HG03342 (cell line): ENCODE results near the gene CCNI.
"Not testable (repeated sequence)": the region's sequence is repeated elsewhere in the genome, so short reads cannot be mapped to it uniquely, and the experiment has no call there.

Source experiments
- ATAC-seq: cut with Tn5 transposase; IDR thresholded peaks from one replicate; pipeline ENCODE4 v1.9.1; 2021; ENCODE audit warnings: mild to moderate bottlenecking, moderate library complexity; ENCODE audit not compliant: unreplicated experiment

The CCNI gene

DNA sequence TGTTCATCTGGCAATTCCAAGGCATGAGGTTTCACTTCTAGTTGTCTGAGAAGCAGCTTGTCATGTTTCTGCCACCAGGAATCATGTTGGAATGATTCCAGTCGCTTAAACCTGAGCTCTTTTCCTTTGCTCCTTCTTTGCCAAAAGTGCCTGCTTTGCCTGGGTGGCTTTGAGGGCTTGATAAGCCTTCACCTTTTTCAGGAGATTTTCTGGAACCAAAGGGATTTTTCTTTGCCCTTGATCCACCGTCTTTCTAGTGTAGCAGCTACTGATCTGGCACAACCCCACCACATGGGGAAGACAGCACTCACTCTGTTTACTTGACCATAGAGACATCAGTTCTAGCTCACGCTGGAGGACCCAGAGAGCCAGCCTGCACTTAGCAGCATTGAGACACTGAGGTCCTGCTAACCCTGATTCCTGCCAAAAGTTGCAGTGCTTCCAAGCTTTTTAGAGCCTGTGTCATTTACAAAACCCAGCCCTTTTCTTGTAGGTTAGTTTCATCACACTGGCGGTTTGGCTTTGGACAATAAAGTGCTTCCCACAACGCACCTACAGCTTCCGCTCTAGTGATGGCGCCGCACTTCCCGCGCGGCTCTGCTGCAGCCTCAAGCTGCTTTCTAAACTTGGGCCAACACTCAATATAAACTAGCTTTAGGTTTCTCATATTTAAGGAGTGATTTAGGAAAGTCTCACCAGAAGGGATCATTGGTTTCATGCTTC, 7.3 kb upstream of the CCNI start:
- ATAC-seq: no peak

DNA sequence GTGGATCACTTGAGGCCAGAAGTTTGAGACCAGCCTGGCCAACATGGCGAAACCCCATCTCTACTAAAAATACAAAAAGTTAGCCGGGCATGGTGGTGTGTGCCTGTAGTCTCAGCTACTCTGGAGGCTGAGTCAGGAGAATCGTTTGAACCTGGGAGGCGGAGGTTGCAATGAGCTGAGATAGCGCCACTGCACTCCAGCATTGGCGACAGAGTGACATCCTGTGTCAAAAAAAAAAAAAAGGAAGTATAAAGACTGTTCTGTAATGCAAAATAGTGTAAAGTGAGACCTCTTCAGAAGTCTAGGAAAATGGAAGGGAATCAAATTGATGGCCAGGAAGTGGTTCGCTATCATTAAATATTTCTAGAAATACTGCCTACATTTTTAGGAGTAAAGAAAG, 5.0 kb upstream of the CCNI start:
- not testable (repeated sequence) for ATAC-seq

GRCh38 chr4:77079281-77079680, 3.5 kb upstream of the CCNI start:
- no peak for ATAC-seq

DNA sequence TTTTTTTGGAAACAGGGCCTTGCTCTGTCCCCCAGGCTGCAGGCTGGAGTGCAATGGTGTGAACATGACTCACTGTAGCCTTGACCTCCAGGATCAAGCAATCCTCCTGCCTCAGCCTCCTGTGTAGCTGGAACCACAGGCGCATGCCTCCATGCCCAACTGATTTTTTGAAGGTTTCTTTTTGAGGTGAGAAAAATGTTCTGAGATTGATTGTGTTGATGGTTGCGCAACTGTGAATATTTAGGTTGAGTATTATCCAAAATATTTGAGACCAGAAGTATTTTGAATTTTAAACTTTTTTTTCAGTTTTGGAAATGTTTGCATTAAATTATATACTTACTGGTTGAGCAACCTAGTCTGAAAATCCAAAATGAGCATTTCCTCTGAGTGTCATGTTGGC, 2.6 kb upstream of the CCNI start:
- ATAC-seq: no peak

- ATAC-seq: no peak
Observed at GRCh38 chr4:77076889-77077635, 1.3 kb upstream of the CCNI start.

DNA sequence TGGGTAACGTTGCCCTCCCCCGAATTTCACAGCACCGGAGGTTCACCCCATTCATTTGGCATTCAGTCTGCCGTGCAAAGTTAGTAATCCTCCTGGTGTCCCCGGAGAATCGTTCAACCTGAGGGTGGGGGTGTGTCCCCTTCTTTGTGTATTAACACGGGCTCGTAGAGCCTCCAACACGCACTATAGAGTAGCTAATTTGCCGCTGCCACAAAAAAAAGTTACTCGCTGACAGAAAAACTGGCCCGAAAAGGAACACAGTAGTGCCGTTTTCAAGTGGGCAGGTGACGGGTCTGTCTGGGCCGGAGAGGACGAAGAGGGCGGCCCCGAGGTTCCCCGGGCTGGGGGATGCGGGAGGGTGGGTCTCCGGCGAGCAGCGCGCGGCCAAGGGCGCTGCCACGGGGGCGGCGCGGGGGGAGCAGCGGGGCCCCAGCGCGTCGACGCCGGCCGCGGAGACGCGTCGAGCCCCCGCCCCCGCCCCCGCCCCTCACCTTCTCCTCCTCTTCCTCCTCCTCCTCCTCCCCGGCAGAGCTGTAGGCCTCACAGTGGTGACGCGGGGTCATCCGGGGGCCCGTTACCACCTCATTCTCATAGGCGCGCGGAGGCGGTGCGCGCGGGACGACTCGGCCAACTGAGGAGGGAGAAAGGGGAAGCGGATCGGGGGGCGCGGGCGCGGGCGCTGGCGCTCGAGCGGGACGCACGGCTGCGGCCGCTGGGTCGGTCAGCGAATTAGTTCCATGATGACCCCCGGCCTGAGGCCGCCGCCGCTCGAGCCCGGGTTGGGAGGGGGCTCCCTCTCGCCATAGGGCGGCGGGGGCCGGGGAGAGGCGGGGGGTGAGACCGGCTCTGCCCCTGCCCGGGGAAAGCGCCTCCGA, 571 bp downstream of the CCNI start:
- ATAC-seq: peak; percentile 60

- no peak for ATAC-seq
Observed at GRCh38 chr4:77074381-77074831, 1.4 kb downstream of the CCNI start.

DNA sequence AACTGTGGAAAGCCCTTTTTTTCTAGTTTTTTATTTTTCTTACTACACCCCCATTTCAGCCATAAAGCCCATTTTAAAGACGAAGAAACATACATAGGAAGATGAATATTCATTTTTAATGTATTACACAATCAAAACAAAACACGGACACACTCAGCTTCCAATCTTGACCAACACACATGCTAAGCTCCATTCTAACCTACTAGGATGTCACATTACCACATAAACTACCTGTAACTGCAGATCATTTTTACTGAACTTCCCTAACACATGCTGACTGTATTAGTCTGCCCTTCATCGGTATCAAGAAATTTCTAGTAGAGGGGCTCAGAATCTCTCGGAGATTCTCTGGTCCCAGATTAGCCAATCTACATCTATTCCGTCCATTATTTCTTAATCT, 1.8 kb downstream of the CCNI start:
- no peak for ATAC-seq

- no peak for ATAC-seq
Observed at GRCh38 chr4:77073106-77073809, 2.5 kb downstream of the CCNI start.

DNA sequence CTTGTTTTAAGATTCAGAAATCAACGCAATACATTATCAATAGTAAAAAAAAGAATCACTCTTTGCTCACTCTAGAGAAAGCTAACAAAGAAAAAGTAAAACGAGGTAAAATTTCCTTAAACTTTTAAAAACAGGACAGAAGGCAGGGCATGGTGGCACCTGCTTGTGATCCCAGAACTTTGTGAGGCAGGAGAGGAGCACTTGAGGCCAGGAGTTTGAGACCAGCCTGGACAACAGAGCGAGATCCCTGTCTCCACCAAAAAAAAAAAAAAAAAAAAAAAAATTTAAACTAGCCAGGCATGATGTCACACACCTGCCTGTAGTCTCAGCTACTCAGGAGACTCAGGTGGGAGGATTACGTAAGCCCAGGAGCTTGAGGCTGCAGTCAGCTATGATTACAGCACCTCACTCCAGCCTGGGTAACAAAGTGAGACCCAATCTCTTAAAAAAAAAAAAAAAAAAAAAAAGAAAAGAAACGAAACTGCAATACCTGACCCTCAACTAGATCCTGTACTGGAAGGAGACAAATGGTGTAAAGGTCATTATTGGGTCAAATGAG, 3.5 kb downstream of the CCNI start:
- no peak for ATAC-seq

DNA sequence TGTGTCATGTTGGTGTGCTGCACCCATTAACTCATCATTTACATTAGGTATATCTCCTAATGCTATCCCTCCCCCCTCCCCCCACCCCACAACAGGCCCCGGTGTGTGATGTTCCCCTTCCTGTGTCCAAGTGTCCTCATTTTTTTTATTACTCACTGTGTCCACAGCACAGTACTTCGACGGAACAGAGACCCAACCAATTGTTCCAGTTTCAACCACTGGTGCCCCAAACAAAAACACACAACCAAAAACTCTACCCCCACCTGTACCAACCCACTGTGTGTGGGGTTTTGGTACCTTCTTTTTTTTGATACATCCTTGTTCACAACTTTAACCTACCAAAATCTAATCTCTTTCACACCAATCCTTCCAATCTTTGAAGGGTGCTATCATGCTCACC, 6.3 kb downstream of the CCNI start:
- not testable (repeated sequence) for ATAC-seq

- ATAC-seq: no peak
Observed at GRCh38 chr4:77065382-77065781, 10.4 kb downstream of the CCNI start.

DNA sequence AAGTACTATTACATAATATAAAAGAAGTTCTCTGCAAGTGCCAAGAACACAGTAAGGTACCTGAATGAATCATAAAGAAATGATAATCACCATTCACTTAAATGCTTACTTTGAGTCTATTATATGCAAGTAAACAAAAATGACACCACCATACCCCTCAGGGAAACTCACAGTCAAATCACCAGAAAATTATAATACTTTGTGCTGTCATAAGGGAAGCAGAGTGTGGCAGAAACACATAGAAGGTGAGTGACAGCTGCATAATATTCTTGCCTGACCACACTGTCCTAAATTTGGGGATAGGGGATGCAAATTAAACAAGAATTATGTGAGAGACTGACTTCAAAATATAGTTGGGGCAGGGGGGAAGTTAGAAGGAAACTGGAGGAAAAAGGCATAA, 12.9 kb downstream of the CCNI start:
- no peak for ATAC-seq

DNA sequence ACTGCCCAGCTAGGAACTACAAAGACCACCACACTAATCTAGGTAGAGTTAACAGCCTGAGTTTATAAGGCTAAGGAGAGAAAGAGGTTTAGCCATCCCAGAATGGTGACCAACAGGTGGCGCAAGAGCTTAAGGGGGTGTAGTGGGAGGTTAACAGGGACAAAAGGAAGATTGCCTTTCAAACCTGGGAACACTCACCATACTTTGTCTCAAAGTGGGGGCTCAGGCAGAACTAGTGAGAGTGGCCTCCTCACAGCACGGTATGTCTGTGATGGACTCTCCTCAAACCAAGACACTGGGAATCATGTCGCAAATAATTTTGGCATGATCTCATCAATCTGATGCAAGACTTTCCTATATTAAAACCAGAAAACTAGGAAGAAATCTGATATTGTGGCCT, 23.4 kb downstream of the CCNI start:
- ATAC-seq: no peak

DNA sequence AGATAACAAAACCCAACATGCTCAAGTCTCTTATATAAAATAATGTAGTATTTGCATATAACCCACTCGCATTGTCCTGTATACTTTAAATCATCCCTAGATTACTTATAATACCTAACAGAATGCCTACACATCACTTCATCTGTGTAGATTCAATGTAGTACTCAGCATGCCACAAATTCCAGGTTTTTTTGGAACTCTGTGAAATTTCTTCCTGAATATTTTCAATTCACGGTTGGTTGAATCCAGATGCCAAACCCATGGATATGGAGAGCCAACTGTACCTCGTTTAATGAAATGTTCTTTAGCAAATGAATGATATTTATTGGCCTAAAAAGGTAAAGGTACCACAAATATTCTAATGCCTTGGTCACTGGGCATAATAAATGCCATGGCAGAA, 24.8 kb downstream of the CCNI start:
- no peak for ATAC-seq

- peak; percentile 56 for ATAC-seq
Observed at GRCh38 chr4:77047037-77047436, 28.8 kb downstream of the CCNI start.

DNA sequence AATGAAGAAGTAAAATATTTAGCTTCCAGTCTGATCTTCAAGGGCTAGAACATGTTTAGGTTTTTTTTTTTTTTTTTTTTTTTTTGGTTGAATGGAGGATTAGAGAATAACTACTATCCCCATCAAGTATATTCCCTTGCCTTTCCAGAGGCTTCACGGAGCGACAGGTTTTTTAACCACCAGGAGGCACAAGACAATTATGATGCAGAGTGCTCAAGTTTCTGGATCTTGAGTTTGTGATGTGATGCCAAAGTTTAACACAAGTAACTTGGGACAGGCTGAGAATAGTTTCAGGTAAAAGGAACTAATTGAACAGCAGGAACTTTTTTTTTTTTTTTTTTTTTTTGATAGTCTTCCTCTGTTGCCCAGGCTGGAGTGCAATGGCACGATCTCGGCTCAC, 30.3 kb downstream of the CCNI start:
- ATAC-seq: no peak

- ATAC-seq: no peak
Observed at GRCh38 chr4:77044461-77045150, 31.2 kb downstream of the CCNI start.

GRCh38 chr4:77043507-77044136, 32.2 kb downstream of the CCNI start:
- no peak for ATAC-seq
